Stimulated activated CD4-positive, alpha-beta T cell treated with anti-CD3 and anti-CD28 coated beads, Interleukin-15, amount 100 ng/mL, for 1 hour (primary cell): ENCODE results near the gene BCL11B.
A peak's percentile ranks its signal among the peaks of the same experiment; 100 is the strongest.

Source experiments
- DNase-seq, 2 donors: peaks; one replicate each; pipeline ENCODE4 v3.0.0-alpha.2; 2020; ENCODE audit warnings: low read depth in 1 of 2, low spot score in 1 of 2

The BCL11B gene

DNA sequence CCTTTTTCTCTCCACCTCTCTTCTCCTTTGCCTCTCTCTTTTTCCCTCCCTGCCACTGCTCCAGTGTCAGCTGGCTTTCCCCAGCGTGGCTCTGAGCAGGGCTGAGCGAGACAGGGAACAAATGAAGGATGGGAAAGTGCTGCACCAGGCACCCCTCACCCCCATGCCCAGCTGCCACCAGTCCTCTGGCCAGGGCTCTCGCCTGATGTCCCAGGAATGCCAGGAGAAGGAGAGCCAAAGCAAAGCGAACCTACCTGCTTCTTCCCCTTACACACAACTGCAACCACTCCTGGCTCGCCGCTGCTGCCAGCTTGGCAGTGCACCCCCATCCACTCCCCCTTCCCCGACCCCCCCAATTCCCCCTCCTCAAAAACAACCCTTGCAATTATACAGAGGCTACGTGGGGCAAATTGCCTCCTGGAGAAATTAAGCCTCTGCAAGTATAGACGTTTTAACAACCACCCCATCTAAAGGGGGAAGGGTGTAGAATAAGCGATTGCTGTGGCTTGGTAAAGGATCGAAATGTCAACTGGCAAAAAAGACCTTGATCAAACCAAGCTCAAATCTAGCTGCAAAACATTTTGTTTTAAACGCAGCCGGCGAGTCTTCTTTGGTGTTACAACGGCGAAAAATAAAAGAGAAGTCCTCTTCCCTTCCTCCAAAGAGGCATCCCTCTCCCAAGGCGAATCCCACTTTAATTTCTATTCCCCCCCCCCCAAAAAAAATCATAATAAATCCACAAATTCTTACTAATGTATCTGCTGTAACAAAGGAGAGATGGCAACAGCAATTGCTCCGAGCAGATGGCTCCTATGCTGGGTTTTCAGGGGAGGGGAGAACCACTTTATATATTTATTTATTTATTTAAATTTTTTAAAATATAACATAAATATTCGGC lies 2.9 kb downstream of the BCL11B start:
- DNase-seq, result no peak

DNA sequence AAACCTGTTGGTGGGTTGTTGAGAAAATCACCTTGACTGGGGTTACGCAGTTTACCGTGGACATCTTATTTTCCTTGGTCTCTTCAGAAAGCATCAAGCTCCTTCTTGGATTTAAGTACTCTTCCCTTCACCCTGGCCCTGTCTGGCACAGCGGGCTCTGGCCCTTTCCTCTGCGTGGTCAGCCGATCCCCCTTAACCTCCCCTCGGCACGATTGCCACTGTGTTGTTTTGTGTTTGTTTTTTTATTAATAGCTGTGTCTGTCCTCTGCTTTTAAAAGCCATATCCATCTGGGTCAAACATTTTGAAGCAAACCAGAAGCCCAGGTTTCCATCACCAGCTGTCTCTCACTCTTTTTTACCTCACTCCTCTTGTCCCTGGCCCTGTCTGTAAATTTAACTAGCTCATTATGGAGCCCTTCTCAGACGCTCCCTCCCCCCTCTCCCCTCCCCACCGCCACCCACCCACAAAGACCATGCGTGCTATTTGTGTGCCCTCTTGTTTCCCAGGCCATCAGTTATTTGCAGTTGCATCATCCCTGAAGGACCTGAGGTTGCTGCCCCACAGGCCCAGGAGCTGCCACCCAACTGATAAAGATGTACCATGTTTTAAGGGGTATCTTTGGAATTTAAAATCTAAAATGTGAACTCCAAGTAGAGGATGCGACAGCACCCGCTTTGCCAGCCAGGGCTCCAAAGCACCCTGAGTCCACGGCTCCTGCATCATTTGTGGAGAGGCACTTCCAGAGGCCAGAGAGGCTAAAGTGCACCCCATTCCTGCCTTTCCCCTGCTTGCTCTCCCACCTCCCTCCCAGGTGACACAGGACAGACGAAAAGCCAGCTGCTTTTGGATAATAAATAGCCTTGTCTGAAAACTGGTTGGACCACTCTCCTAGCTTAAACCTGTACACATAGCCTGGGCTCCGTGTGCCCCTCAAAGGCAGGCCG lies 3.9 kb downstream of the BCL11B start:
- DNase-seq, result no peak

DNA sequence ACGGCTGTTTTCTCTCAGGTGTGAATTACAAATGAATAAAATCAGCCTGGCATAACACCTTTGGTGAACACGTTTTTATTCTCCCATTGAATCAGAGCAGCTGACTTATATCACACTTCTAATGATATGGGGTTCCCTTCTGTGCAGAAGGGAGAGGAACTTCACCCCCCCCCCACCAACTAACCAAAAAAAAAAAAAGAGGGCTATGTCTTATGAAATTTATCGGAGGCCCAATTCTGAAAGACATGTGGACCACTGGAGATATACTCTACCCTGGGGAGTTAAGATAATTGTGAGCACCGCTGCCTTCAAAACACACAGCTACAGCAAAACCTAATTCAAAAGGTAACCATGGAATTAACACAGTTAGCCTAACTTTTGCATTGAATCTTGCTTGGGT lies 4.6 kb downstream of the BCL11B start:
- no peak for DNase-seq

- DNase-seq, result peak; percentile 82 to 86
Observed at GRCh38 chr14:99266181-99267178, 5.5 kb downstream of the BCL11B start.

DNA sequence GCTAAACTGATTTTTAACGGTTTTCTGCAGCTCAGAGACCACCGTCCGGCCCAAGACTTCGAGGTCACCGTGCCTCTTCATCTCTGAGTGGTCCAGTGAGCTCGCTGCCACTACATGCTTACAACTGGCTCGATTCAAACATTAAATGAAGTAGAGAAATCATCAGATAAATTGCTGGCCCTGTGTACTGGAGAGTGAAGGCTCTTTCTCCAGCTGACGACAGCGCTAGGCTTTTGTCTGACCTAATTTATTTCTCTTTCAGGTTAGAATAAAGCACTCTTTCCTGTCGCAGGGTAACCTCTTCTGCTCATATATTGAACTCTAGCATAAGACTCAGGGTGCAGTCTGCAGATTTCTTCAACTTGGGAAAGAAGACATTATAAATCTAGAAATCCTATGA lies 6.4 kb downstream of the BCL11B start:
- DNase-seq, result no peak

DNA sequence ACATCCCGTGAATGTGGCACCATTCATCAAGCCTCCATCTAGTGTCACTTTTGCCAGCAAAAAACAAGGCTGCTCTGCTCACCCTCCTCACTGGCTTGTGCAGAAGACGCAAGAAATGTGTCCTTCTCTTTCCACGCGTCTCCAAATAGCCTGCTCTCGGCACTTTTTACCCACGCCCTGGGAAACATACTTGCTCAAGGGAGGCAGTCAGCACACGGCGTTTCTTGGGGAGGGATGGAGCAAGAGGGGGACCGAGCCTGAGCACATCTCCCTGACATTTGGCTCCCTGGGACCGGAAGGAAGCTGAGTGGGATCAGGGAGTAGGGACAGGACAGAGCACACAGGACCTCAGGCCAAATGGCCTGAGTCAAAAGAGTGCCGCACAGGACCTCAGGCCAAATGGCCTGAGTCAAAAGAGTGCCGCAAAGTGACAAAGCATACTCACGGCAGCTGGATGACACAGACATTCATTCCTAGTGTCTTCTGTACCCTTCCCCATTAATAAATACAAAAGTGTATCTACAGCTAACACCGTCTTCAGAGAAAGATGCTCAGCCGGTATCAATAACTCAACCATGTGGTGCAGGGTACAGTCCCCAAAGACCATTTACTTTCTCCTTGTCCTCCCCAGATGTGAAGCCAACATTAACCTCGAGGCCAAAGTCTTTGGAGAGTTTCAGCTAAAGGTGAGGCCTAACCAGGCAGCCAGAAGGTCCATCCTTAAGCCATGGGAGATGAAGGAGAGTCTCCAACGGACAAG lies 7.1 kb downstream of the BCL11B start:
- no peak for DNase-seq

DNA sequence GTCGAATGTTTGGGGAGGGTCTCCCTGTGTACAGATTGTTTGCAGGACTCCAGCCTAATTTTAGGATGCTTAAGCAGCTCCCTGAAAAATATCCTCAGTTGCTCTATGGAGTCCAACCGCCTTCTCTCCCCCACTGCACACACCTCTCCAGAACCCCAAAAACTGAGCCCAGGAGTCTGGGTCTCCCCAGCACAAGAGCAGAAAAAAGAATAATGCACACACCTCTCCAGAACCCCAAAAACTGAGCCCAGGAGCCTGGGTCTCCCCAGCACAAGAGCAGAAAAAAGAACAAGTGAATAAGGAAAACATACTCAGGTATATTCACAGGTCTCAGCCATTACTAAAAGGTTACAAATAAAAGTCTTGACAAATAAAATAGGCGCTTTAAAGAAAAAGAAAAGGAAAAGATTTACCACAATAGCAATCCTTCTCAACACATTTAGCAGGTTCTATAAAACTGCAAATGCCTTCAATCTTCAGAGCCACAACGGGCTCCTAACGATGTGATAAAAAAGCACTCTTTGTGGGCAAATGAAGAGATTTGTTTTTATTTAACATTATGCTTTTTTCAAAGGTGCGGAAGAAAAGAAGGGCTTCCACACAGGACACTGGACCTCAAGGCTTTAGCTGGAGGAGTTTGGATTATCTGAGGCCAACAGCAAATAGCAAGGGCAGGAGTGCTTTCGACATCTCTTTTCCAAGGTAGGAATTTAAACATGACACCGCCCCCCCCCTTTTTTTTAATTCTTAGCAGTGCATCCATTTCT lies 8.2 kb downstream of the BCL11B start:
- DNase-seq, result no peak

GRCh38 chr14:99262977-99263448 lies 9.0 kb downstream of the BCL11B start:
- no peak for DNase-seq

- DNase-seq, result no peak
Observed at GRCh38 chr14:99261912-99262787, 9.8 kb downstream of the BCL11B start.

DNA sequence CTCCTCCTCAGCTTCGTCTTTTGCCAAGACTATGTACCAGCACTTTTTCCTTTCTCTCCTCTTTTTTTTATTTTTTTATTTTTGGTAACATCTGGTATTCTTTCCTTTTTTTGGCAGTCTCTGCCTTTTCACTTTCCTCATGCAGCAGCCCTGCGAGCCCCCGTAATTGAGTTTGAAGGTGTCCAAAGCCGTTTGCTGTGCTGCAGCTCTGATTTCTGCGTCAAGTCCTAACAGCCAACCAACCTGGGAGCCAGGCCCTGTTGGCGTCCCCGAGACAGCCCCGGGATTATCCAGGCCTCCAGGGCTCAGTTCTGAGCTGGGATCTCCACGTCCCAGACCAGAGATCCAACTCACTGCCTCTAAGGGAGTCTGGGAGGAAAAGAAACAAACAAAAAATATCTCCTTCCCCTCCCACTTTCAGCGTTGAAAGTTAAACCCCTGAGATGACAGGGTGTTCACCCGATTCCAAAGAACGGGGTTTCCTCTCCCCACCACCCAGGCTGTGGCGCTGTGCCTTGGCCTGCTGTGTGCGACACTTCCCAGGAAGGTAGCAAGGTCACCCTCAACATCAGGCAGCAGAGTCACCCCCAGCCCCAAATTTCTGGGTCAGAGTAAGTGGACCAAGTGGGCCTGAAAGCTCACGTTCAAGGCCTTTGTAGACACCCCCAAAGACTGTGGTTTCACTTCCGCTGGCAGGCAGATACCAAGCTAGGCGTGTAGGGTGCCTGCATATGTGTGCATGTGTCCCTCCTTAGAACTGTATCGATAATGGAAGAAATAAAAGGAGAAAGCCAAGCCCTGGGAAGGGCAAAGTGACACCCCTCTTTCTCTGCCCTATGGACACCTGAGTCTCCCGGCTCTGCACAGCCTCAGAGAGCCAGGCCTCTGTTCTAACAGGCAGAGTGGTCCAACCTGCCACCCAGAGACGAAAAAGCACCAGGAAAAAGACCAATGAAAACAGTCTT lies 11.1 kb downstream of the BCL11B start:
- no peak for DNase-seq

DNA sequence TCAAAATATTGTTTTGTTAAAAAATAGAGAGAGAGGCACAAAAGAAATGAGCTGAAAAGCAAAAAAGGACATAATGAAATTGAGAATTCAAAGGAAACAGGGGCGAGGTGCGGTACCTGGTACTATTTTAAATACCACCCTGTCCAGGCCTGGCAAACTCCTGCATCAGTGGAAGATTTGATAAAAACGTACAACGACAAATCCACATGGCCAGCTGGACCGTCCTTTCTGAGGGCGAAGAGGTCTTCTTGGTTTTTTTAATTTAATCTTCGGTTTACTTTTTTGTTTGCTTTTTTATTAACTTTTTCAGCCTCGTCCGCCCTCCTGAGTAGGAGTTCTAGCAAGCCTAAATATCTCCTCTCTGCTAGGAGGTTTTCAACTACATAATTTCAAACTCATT lies 11.9 kb downstream of the BCL11B start:
- DNase-seq, result no peak

GRCh38 chr14:99258876-99259726 lies 12.9 kb downstream of the BCL11B start:
- DNase-seq, result no peak

GRCh38 chr14:99258341-99258861 lies 13.6 kb downstream of the BCL11B start:
- no peak for DNase-seq

DNA sequence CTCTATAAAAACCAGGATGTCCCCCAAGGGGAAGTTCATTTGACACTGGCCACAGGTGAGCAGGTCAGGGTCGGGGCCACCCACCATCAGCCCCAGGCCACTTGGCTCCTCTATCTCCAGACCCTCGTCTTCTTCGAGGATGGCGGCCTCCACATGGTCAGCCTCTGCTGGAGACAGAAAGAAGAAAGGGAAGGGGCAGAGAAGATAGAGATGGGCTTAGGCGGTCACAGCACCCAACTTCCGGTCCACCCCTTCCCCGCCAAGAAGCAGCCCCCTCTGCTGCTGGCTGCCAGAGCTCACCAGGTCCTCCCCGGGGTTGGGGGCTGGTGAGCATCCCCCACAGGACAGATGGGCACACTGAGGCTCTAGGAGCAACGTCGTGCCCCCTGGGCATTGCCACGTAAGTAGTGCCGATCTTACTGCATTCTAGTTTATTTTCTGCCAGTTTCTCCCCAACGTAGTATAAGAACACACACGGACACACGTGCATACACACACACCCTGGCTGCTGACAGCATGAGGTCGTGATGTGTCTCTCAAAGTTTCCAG lies 14.2 kb downstream of the BCL11B start:
- no peak for DNase-seq

DNA sequence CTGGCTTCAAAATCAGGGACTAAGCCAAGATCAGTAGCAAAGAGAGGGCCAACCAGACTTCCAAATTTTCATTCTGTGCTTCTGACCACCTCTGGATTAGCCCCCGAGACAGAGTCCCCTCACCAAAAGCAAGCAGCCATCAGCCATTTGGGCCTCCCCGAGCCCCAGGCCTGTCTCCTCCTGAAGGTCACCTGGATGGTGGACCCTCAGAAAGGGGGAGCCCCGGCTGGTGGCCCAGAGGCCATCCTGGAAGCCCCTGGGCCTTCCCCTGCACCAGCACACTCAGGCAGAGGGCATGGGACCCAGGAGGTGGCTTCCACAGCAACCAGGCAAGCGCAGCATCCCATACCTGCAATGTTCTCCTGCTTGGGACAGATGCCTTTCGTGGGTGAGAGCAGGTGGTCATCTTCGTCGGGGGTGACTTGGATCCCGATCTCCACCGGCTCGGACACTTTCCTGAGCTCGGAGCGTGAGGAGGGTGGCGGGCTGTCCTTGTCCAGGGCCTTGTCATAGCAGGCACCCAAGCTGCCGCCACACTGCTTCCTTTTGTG lies 14.8 kb downstream of the BCL11B start:
- no peak for DNase-seq
